Left renal cortex interstitium (tissue), 4 donors: Measurements from ENCODE around the gene PADI4. TPM values are rescaled to one million over a fixed set of nuclear protein-coding genes. Genes with fewer than 3 reads are reported as not detected.

ENCODE experiments used
- polyA plus RNA-seq, 4 donors: library from polyadenylated mRNA; unstranded; fragments of 120-200 nt; gene quantifications; one replicate each; pipeline ENCODE4 v1.2.1, GENCODE V29; 2013; ENCODE audit not compliant: insufficient read length in 4 of 4

PADI4 gene
- polyA plus RNA-seq, 4 donors = 0.35 to 1.8 (median 1.0) TPM

Other genes with a start within 250 kb of the PADI4 start
- gene PADI2, start 188.7 kb upstream of the PADI4 start, polyA plus RNA-seq = 1 to 10 TPM; 2.3 to 2.8 (median 2.4) TPM
- under 1 TPM in 3 of 4 donors, not detected in 1; 0.03 to 0.06 (median 0.05) TPM for gene PADI1, start 103.1 kb upstream of the PADI4 start, polyA plus RNA-seq
- gene PADI3, start 59.1 kb upstream of the PADI4 start, polyA plus RNA-seq = under 1 TPM; 0.11 to 0.23 (median 0.13) TPM
- gene PADI6, start 64.0 kb downstream of the PADI4 start, polyA plus RNA-seq = not detected
- 100 to 1,000 TPM in 1 of 4 donors, 10 to 100 TPM in 3; 86.1 to 109 (median 94.9) TPM for gene RCC2, start 131.5 kb downstream of the PADI4 start, polyA plus RNA-seq
- gene ARHGEF10L, start 231.5 kb downstream of the PADI4 start, polyA plus RNA-seq = 10 to 100 TPM; 38.5 to 60.9 (median 48.7) TPM